Epithelial cell of proximal tubule (primary cell): ENCODE measurements around the gene DDX27. TPM values are rescaled to one million over a fixed set of nuclear protein-coding genes. Genes with fewer than 3 reads are reported as not detected.

Source experiments
- DNase-seq: peaks from one replicate; pipeline ENCODE4 v3.0.0-alpha.2; 2011; ENCODE audit warnings: low read depth
- H3K4me3 ChIP-seq: 2 replicates; pipeline ENCODE4 v1.5.1; 2011; ENCODE audit warnings: low read depth, mild to moderate bottlenecking, low read length
- CTCF ChIP-seq: conservative IDR thresholded peaks from 2 replicates; pipeline ENCODE4 v1.5.1; 2012; ENCODE audit warnings: low read depth, mild to moderate bottlenecking, low read length
- total RNA-seq: library from RNA; depleted of rRNA; stranded (reverse); fragments of >200 nt; gene quantifications from 2 replicates; pipeline ENCODE4 v1.2.3, GENCODE V29; 2015

DDX27 gene
- total RNA-seq, 1 donor from 2014 or later: 34.2 TPM

- H3K4me3 ChIP-seq: peak overlapping the region; percentile 98
- DNase-seq: no peak
- no peak for TF ChIP-seq CTCF
Measured at GRCh38 chr20:49281059-49281912, 62.1 kb downstream of the DDX27 start.

- peak overlapping the region; percentile 98 for H3K4me3 ChIP-seq
- no peak for TF ChIP-seq CTCF
- no peak for DNase-seq
Measured at GRCh38 chr20:49281913-49282467, 62.8 kb downstream of the DDX27 start.

- TF ChIP-seq CTCF: no peak
- H3K4me3 ChIP-seq: no peak overlapping the region
- no peak for DNase-seq
Measured at GRCh38 chr20:49282584-49283171, 63.5 kb downstream of the DDX27 start.

- no peak for TF ChIP-seq CTCF
- DNase-seq: no peak
- no peak overlapping the region for H3K4me3 ChIP-seq
Measured at GRCh38 chr20:49283176-49283702, 64.0 kb downstream of the DDX27 start.

- no peak for TF ChIP-seq CTCF
- no peak for DNase-seq
- H3K4me3 ChIP-seq: no peak overlapping the region
Measured at GRCh38 chr20:49283703-49284625, 64.7 kb downstream of the DDX27 start.

GRCh38 chr20:49284818-49285217 is 65.6 kb downstream of the DDX27 start:
- TF ChIP-seq CTCF: no peak
- no peak for DNase-seq
- H3K4me3 ChIP-seq: no peak overlapping the region
